SK-N-DZ (cell line): ENCODE measurements around the gene KIF5B.

Experiments used
- DNase-seq: peaks from one replicate; pipeline ENCODE4 v3.0.0-alpha.2; 2015; ENCODE audit warnings: low spot score
- small RNA-seq, 2 experiments: library from RNA; depleted of rRNA; stranded (forward); fragments of <200 nt; gene quantifications; one replicate each; pipeline ENCODE3, GENCODE V24; 2014

The KIF5B gene

DNA sequence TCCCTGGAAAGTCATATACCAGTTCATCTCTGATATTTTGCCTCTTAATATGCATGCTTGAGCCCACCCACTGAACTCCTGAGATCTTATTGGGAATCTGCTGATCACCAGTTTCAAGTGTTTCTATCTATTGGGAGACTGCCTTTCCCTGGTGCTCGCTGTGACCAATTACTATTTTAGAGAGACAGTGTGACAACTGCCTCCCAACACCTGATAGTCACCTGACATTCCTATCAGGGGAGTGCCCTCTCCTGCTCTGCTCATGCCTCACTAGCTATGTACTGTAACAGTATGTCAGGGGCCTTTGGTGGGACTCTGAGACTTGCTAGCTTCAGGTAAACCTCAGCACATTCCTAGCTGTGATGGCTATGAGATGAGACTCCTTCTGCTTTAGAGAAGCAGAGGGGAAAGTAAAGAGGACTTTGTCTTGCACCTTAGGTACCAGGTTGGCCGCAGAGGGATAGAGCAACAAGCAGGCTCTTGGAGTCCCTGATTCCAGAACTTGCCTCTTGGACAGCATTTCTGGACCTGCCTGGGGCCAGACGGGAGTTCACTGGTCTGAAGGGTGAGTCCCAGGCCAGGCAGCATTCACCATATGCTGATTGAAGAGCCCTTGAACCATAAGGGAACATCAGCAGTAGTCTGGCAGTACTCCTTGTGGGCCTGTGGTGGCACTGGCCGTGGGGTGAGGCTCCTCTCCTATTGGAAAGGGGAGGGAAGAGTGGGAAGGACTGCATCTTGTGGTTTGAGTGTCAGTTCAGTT lies 93.2 kb downstream of the KIF5B start:
- no peak for DNase-seq

DNA sequence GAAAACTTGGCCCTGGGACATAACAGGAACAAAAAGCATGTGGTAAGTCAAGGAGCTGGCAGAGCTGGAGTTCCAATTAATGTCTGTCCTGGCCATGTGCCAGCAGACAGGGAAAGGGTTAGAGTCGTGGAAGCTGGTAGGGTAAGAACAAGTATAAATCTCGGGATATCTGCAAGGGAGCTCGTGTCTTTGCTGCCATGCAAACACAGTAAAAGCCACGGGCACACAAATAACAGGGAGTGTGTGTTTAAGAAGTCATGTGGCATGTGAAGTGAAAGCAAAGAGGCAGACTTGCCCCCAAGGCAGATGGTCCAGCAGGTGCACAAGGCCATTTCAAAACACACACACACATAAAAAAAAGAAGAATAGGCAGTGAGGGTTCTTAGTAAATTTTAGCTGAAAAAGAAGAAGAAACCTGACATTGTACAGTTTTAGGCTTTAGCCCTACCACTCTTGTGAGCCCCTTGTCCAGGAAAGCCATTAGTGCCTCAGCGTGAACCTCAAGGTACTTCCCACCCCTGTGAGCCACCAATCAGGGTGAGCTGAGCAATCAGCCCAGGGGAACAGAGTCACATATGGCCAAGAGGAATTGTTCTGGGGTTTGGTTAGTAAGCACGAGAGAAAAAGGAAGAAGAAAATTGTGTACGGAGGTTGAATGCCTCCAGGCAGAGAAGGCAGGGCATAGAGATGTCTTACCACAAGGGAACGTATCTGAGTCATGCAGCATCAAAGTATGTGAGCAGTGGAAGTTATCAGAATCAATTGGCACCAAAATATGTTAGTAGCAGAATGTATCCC lies 94.7 kb downstream of the KIF5B start:
- no peak for DNase-seq

DNA sequence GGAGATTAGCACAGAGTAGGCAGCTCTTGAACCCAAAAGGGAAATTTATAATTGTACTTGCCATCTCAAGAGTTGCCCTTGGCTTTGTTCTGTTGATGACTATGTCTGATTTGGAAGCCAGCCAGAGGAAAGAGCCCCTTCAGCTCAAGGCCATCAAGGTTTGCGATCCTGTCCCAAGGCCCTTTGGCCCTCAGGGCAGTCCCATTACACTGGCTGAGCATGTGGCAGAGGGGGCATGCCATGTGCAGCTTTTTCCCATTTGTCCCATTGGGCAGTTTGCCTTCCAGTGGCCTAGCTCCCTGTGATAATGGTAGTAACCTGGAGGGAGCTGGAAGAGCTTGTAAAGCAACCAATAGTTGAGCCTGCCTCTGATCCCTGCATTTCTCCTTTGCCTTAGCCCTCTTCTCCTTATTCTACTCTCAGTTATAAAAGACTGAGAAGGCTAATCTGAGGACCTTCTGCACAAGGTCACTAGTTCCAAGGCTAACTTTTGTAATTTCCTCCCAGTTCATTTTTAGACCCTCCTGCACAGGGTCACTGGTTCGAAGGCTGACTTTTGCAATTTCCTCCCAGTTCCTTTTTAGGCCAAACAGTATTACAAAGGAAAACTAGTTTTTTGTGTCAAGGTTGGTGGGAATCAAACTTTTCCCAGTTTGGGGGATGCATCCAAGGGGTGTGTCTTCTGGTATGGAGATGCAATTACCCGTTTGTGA lies 96.6 kb downstream of the KIF5B start:
- DNase-seq, result no peak

Small RNA genes lying within 50 kb of the gene (small RNA-seq; reads per million reads assigned to genes)
- 0 reads per million in 2 experiments for gene RF00019
- gene RN7SL825P, result 0 reads per million in 2 experiments
